Measurements from ENCODE around the gene NAA60.

- TF ChIP-seq CTCF (IDR thresholded peaks at IDR 0.05) (no peak), POLR2A (IDR thresholded peaks at IDR 0.05) (no peak), POLR2AphosphoS5 (IDR thresholded peaks at IDR 0.05) (no peak)
These were observed 10.6 kb downstream of the NAA60 start for GRCh38 chr16:3454093-3454492.

Measured in stomach (tissue), 4 donors.